Measurements from ENCODE around the gene CHID1.

DNA sequence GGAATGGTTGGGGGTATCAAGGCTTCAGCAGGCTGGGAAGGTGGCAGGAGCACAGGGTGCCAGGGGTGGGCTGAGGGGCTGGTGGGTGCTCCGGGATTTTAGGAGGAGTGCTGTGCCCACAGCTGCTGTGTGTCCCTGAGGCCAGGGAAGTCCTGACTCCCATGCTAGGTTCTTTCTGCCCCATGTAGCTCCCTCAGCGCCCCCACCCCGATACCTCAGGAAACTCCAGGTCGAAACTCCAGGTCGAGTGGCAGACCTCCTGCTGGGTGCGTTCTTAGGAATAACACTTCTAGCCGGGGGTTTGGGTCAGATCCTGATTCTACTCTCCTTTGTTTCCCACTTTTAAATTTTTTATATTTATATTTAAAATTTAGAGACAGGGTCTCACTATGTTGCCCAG is 23.3 kb upstream of the CHID1 start:
- TF ChIP-seq, protein P1, sequence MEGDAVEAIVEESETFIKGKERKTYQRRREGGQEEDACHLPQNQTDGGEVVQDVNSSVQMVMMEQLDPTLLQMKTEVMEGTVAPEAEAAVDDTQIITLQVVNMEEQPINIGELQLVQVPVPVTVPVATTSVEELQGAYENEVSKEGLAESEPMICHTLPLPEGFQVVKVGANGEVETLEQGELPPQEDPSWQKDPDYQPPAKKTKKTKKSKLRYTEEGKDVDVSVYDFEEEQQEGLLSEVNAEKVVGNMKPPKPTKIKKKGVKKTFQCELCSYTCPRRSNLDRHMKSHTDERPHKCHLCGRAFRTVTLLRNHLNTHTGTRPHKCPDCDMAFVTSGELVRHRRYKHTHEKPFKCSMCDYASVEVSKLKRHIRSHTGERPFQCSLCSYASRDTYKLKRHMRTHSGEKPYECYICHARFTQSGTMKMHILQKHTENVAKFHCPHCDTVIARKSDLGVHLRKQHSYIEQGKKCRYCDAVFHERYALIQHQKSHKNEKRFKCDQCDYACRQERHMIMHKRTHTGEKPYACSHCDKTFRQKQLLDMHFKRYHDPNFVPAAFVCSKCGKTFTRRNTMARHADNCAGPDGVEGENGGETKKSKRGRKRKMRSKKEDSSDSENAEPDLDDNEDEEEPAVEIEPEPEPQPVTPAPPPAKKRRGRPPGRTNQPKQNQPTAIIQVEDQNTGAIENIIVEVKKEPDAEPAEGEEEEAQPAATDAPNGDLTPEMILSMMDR (IDR thresholded peaks at IDR 0.05), result no peak
- TF ChIP-seq POLR2AphosphoS5 (IDR thresholded peaks at IDR 0.05), result no peak

All from esophagus muscularis mucosa (tissue), 3 donors.